GM12865 (cell line): ENCODE measurements around the gene TRIO.

Experiments used
- DNase-seq: peaks from one replicate; pipeline ENCODE4 v3.0.0; 2010; ENCODE audit warnings: low read depth
- H3K4me3 ChIP-seq: 2 replicates; pipeline ENCODE4 v1.5.1; 2011; ENCODE audit warnings: mild to moderate bottlenecking, low read depth, low read length, control low read depth
- CTCF ChIP-seq: IDR thresholded peaks from 2 replicates; pipeline ENCODE4 v1.5.1; 2011; ENCODE audit warnings: low read length, control low read depth, low read depth, inconsistent platforms; ENCODE audit not compliant: insufficient read depth; ENCODE audit errors: missing control alignments

The TRIO gene

GRCh38 chr5:14112998-14113652, 30.0 kb upstream of the TRIO start:
- H3K4me3 ChIP-seq: no peak overlapping the region
- no peak for DNase-seq
- no peak for TF ChIP-seq CTCF

- no peak for TF ChIP-seq CTCF
- no peak overlapping the region for H3K4me3 ChIP-seq
- DNase-seq: no peak
Observed at GRCh38 chr5:14114615-14115251, 28.4 kb upstream of the TRIO start.

- no peak for DNase-seq
- no peak for TF ChIP-seq CTCF
Observed at GRCh38 chr5:14115323-14115895, 27.7 kb upstream of the TRIO start.

GRCh38 chr5:14118551-14119320, 24.4 kb upstream of the TRIO start:
- DNase-seq: no peak
- H3K4me3 ChIP-seq: no peak overlapping the region
- TF ChIP-seq CTCF: no peak

More at GRCh38 chr5:14115323-14115895, 27.7 kb upstream of the TRIO start:
- no peak overlapping the region for H3K4me3 ChIP-seq

- no peak for TF ChIP-seq CTCF
- no peak overlapping the region for H3K4me3 ChIP-seq
- no peak for DNase-seq
Observed at GRCh38 chr5:14120176-14120575, 23.0 kb upstream of the TRIO start.

GRCh38 chr5:14121552-14121951, 21.6 kb upstream of the TRIO start:
- no peak for TF ChIP-seq CTCF
- no peak for DNase-seq
- H3K4me3 ChIP-seq: no peak overlapping the region
